ENCODE measurements around the gene CCDC7. TPM values are rescaled to one million over a fixed set of nuclear protein-coding genes. Genes with fewer than 3 reads are reported as not detected.
"Not testable (repeated sequence)": the region's sequence is repeated elsewhere in the genome, so short reads cannot be mapped to it uniquely, and the experiment has no call there.

Gene CCDC7
- total RNA-seq, 4 donors from 2014 or later, result 2.4 to 12.5 (median 10.5) TPM

- intact Hi-C loops (cut with DNase I; ENCODE audit: low total_unique reads), result no loop called here
- DNase-seq (ENCODE audit: low spot score in 2 of 2), result no peak
- TF ChIP-seq POLR2A (IDR thresholded peaks at IDR 0.05) (no peak), CTCF (IDR thresholded peaks at IDR 0.05) (no peak)
- no peak overlapping the region for H3K4me3 ChIP-seq (ENCODE audit: low read depth, poor library complexity, severe bottlenecking)
- WGBS, 2 donors, result 76 to 77% methylated on average over 4 of the region's 4 CpGs
Measured at GRCh38 chr10:32693441-32693979, 247.6 kb downstream of the CCDC7 start.

- H3K4me3 ChIP-seq (ENCODE audit: low read depth, poor library complexity, severe bottlenecking); intact Hi-C loops (cut with DNase I; ENCODE audit: low total_unique reads); DNase-seq (ENCODE audit: low spot score in 2 of 2): not testable (repeated sequence)
- 88 to 96% methylated on average over 2 of the region's 2 CpGs for WGBS, 2 donors
Measured at GRCh38 chr10:32699683-32700082, 253.7 kb downstream of the CCDC7 start.

GRCh38 chr10:32713560-32713959 lies 267.6 kb downstream of the CCDC7 start:
- intact Hi-C loops (cut with DNase I; ENCODE audit: low total_unique reads), result no loop called here
- H3K4me3 ChIP-seq (ENCODE audit: low read depth, poor library complexity, severe bottlenecking), result no peak overlapping the region
- no peak for TF ChIP-seq CTCF (IDR thresholded peaks at IDR 0.05)
- no peak for TF ChIP-seq POLR2A (IDR thresholded peaks at IDR 0.05)
- no peak for DNase-seq (ENCODE audit: low spot score in 2 of 2)
- WGBS, 2 donors, result 53 to 71% methylated on average over 1 of the region's 1 CpG

GRCh38 chr10:32731527-32731926 lies 285.6 kb downstream of the CCDC7 start:
- WGBS, 2 donors, result 88 to 92% methylated on average over 9 of the region's 9 CpGs
- no peak for DNase-seq (ENCODE audit: low spot score in 2 of 2)
- H3K4me3 ChIP-seq (ENCODE audit: low read depth, poor library complexity, severe bottlenecking), result no peak overlapping the region
- TF ChIP-seq POLR2A (IDR thresholded peaks at IDR 0.05) (no peak), CTCF (IDR thresholded peaks at IDR 0.05) (no peak)
- intact Hi-C loops (cut with DNase I; ENCODE audit: low total_unique reads), result no loop called here

- 93 to 97% methylated on average over 3 of the region's 3 CpGs for WGBS, 2 donors
- no peak overlapping the region for H3K4me3 ChIP-seq (ENCODE audit: low read depth, poor library complexity, severe bottlenecking)
- intact Hi-C loops (cut with DNase I; ENCODE audit: low total_unique reads), result no loop called here
- TF ChIP-seq POLR2A (IDR thresholded peaks at IDR 0.05), result no peak
- TF ChIP-seq CTCF (IDR thresholded peaks at IDR 0.05), result no peak
- DNase-seq (ENCODE audit: low spot score in 2 of 2), result no peak
Measured at GRCh38 chr10:32738958-32739357, 293.0 kb downstream of the CCDC7 start.

- DNase-seq (ENCODE audit: low spot score in 2 of 2), result no peak
- 42 to 47% methylated on average over 1 of the region's 1 CpG for WGBS, 2 donors
- TF ChIP-seq CTCF (IDR thresholded peaks at IDR 0.05), result no peak
- TF ChIP-seq POLR2A (IDR thresholded peaks at IDR 0.05), result no peak
- intact Hi-C loops (cut with DNase I; ENCODE audit: low total_unique reads), result no loop called here
- H3K4me3 ChIP-seq (ENCODE audit: low read depth, poor library complexity, severe bottlenecking), result no peak overlapping the region
Measured at GRCh38 chr10:32744321-32744720, 298.4 kb downstream of the CCDC7 start.
